Hematopoietic multipotent progenitor cell treated with erythropoietin and hydrocortisone succinate and interleukin-3 and kit ligand, for 6 days (in vitro differentiated cells): ENCODE data around the gene NAA40.

Experiments
- DNase-seq: peaks from one replicate; pipeline ENCODE4 v3.0.0-alpha.2; 2015

NAA40 gene

DNA sequence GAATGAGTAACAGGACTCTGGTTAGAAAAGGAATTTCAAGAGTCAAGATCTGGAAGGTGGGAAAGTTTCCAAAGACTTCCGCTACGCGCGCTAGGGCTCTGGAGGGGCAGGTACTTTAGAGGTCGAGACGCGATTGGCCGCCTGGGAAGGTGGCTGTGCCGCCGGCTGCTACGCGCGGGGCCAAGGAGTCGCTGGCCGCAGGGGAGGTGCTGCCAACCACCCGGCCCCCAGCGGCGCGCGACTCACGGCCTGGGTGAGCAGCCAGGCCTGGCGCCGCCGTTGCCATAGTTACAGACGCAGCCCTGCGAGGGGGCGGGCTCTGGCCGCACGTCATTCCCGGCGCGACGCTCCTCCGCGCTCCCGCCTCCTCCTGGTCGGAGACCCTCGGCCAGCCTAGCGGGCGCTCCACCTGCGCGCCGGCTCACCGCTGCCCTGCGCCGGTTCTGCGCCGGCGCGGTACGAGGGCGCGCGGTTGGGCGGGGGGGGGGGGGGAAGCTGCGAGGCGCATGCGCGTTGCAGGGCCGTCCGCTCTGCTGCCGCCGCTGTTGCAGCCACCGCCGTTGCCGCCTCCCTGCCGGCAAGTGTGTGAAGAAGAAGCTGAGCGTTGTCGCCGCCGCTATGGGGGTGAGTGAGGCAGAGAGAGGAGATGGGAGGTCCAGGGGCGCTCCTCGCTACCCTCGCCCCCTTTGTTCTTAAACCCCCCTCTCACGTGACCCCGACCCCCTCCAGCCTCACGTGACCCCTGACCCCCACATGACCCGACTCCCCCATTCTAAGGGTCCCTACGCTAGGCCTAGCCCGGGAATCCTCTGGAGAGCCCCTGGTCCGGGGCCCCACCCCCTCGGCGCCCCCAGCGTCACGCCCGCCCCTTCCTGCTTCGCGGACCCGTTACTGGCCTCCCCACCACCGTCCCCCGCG is at the start of gene NAA40:
Gene NAA40, plus strand, starts transcription at position 524 of the 918 bp plus-strand sequence. Its CDS starts 95 bp downstream, at position 619.
- DNase-seq = peak; percentile 98

DNA sequence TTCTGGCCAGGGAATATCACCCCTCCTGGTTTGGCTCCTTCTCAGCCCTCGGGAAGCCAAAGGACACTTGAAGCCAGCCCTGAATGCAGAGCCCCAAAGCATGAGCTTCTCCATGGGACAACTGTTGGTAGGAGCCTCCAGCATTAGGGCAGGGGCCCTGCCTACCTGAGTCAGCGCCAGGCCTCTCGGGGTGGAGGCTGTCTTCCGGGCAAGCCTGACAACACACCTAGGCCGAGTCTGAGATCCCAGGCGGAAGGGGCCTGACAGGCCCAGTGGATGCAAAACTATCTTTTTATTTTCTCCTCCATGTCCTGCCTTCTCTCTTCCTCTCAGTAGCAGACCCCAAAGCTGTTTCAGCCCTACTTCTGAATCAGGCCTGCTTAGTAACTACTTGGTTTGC is 49.5 kb upstream of the NAA40 start:
- DNase-seq = no peak

DNA sequence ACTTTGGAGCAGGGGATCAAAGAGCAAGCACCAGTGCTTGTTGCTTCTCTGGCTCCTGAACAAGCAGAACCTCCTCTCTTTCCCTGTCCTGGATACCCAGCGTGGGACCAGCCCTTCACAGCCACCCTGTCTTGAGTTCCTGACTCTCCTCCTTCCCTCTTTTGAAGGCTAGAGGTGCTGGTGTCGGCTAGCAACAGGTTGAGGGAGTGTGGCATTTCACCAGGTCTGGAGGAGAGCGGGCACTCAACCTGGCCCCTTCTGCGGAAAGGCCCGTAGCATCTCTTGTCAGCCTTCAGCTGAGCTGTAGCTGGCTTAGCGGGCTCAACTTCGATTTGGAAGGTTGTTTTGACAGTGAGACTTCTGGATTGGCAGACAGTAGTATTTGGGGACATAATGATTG is 48.4 kb upstream of the NAA40 start:
- DNase-seq = no peak

DNA sequence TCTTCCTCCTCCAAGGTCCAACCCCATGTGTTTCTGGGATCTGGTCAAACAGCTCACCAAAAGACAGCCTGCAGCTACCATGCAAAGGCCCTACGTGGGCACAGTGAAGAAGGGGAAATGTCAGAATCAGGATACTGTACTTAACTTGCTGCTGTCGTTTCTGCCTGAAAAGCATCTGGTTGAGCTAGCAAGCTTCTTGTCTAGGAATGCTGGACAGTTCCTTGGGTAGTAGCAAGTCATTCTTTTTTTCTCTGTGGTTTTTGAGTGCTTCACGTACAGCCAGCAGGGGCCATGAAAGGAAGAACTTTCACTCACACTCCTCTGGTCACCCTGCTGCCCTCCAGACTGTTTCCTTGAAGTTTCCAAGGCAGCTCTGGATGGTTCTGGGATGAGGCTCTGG is 46.6 kb upstream of the NAA40 start:
- DNase-seq = peak; percentile 56

DNA sequence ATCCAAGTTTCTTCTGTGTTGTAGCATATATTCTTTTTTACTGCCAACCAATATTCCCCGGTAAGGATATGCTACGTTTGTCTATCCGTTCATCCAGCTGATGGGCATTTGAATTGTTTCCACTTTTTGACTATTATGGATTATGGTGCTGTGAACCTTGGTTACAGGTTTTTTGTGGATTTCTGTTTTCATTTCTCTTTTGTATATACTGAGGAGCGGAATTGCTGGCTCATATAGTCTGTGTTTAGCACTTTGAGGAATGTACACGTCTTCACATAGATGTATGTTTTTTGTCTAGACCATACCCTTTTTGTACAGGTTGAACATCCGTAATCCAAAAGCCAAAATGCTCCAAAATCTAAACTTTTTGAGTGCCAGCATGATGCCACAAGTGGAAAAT is 45.4 kb upstream of the NAA40 start:
- no peak for DNase-seq

DNA sequence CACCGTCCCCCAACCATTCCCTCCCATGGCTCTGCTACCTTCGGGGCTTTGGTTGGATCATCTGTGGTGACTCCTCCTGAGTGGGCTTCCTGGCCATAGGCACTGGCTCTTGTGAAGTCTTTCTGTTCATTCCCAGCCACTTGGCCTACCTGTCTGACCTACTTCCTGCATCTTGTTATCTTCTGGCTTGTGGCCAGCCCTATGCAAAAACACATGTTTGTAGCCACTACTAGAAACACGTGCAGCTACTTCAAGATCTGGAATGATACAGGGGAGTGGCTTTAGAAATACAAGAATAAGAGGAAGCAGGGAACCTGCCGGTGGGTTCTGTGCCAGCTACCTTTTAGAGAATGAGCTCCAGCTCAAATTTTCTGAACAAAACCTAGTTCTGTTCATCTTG is 42.7 kb upstream of the NAA40 start:
- DNase-seq = no peak

DNA sequence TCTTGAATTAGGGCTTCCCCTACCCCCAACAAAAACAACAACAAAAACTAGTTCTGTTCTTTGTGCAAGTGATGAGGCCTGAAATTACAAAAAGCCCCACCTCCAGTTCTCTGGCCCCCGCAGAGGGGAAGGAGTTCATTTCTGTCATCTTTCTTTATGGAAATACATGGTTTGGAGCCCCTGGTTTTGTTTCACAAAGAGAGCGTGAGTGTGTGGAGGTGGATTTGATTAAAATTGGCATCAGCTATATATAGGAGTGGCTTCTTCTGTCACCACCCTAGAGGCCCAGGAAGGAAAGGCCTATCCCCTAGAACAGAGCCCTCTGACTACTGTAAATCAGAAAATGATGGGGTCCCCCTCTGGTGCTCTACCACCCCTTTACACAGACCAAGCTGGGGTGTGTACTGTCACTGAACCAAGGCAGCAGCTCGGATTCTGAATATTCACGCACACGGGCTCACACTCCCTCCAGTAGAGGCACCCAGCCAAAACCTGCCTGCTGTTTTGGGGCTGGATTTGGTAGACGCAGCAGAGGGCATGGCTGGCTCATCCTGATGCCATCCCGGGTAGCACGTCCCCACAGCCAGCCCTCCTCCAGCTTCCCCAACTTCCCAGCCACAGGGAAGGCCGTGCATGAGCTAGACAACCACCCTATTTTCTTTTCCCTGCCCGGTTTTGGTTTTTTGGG is 41.2 kb upstream of the NAA40 start:
- DNase-seq = no peak

DNA sequence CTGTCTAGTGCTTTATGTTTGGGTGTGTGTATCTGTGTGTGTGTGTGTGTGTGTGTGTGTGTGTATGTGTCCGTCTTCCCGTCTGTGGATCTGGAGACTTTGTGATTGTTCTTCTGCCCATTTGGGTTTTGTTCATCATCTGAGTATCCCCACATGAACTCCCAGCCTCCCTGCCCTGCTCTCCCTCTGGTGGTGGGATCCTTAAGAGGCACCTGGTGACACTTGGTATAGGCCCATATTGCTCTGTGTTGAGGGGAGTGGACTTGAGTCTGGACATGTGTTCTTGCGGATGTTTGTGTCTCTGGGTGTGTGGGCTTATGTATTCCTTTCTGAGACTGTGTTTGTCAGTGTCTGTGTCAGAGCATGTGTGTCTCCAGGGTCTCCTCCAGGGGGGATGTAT is 37.1 kb upstream of the NAA40 start:
- DNase-seq = peak; percentile 54

DNA sequence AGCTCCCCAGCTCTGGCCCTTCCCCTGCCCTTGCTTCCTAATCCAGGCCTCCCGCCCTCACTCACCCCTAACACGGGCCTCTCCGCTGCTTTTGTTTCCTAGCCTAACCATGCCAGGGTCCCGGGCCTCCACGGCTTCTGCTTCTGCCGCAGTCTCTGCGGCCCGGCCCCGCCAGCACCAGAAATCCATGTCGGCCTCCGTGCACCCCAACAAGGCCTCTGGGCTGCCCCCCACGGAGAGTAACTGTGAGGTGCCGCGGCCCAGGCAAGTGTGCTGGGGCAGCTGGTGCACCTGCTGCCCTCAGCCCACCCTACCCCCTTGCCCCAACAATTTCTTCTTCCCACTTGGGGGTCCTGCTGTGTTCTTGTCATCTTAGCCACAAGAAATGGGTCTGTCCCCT is 34.9 kb upstream of the NAA40 start:
- no peak for DNase-seq

DNA sequence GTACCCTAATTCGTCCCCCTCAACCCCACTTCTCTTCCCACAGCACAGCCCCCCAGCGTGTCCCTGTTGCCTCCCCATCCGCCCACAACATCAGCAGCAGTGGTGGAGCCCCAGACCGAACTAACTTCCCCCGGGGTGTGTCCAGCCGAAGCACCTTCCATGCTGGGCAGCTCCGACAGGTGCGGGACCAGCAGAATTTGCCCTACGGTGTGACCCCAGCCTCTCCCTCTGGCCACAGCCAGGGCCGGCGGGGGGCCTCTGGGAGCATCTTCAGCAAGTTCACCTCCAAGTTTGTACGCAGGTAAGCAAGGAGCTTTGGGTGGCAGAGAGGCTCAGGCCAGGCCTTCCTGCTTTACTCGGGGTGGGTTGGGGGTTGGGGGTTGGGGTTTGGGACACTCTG is 34.1 kb upstream of the NAA40 start:
- DNase-seq = no peak

DNA sequence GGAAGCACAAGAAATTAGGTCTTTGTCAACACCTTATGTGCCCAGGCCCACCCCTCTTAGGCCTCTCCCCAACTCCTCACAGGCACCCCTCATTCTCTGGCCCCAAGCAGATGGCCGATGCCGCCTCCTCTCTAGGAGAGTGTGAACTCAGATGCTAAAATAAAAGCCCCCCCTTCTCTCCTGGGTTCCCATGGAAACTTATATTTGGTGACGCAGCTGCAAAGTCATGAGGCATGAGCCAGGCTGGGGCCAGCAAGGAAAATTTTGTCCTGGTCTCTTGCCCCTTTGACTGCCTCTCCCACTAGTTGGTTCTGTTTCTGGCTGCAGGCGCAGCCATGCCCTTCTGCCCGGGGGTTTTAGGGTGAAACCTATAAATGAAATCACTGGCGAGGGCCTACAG is 33.6 kb upstream of the NAA40 start:
- DNase-seq = no peak

DNA sequence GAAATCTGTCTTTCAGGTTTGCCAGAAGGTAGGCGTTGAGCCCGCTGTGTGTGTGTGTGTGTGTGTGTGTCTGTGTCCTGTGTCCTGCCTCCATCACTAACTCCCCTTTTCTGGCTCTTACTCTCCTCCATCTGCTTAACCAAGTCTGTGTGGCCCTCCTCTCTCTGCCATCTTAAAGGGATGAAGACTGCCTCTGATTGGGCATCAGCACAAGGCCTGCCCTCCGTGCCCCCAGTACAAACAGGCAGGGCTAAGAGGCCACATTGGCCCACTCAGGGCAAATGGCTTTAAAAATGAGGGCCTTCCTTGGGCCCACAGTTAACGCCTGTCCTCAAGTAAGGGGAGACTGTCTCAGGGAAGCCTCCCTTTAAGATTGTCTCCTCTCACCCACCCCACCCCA is 32.7 kb upstream of the NAA40 start:
- no peak for DNase-seq

DNA sequence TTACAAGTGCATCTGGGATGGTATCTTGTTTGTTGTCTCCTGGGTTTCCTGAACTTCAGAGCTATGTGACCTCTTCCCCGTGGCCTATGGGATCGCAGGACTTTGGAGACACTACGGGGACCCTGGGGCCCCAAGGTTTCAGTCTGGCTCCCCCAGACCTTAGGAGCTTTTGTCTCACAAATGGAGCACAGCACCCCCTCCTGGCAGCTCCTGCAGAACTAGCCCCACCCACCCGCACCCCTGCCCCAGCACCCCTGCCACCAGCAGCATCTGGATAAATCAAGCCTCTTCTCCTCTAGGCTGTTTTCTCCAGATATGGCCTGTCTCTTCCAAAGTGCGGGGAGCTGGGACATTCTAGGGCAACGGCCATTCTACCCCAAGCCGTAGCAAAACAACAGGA is 32.2 kb upstream of the NAA40 start:
- peak; percentile 59 for DNase-seq

DNA sequence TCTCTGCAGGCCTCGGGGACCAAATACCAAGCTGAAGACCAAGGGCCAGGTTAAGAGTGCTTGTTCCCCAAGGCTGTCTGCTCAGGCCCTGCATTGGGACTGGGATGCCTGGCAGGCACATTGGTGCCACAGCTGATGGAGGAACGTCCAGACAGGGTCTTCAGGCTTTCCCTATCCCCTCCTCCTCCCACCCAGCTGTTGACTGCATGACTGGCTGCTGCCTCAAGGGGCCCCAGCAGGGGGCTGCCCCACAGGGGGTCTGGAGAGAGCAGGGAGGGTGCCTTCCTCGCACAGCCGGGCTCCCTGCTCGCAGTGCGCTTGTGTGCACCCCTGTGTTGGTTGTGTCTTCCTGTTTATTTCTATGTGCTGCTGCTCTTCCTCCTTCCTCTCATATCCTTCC is 31.7 kb upstream of the NAA40 start:
- DNase-seq = no peak

DNA sequence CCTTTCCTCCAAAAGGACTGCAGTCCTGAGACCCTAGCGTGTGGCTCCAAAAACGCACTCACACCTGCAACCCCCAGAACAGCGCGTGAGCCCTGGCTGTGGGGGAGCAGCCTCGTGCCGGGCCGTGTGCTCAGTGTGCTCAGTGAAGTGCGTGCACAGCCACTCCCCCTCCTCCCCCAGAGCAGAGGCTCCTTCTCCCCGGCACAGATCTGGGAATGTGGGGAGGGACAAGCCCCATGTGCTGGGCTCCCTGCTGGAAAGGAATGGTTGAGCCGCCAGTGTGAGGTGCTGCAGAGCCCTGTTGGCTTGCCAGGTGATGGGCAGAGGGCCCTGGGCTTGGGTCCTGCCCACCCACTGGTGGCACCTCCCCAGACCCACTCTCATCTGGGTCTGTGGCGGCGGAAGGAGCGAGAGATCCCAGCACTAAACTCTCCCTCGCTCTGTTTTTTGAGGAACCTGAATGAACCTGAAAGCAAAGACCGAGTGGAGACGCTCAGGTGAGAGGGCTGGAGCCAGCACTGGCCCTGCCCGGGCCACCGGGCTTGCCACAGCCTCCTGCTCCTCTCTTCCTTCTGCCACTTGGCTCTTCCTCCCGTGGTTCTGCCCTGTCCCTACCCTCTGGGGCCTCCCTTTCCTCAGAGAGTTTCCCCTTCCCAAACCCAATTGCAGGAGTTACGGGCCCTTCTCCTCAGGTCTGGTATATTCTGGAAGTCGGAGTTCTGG is 30.8 kb upstream of the NAA40 start:
- no peak for DNase-seq

DNA sequence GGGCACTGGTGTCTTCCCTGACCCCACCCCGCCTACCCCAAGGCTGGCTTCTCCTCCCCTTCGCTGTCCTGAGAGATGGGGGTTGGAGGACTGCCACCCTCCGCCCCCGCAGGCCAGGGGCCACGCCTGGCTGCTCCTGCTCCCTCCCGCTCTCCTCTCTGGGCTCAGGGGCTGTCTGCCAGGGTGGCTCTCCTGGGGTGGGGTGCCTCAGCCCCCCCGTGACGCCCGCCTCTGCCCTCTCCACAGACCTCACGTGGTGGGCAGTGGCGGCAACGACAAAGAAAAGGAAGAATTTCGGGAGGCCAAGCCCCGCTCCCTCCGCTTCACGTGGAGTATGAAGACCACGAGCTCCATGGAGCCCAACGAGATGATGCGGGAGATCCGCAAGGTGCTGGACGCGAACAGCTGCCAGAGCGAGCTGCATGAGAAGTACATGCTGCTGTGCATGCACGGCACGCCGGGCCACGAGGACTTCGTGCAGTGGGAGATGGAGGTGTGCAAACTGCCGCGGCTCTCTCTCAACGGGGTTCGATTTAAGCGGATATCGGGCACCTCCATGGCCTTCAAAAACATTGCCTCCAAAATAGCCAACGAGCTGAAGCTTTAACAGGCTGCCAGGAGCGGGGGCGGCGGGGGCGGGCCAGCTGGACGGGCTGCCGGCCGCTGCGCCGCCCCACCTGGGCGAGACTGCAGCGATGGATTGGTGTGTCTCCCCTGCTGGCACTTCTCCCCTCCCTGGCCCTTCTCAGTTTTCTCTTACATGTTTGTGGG is 30.0 kb upstream of the NAA40 start:
- DNase-seq = no peak

DNA sequence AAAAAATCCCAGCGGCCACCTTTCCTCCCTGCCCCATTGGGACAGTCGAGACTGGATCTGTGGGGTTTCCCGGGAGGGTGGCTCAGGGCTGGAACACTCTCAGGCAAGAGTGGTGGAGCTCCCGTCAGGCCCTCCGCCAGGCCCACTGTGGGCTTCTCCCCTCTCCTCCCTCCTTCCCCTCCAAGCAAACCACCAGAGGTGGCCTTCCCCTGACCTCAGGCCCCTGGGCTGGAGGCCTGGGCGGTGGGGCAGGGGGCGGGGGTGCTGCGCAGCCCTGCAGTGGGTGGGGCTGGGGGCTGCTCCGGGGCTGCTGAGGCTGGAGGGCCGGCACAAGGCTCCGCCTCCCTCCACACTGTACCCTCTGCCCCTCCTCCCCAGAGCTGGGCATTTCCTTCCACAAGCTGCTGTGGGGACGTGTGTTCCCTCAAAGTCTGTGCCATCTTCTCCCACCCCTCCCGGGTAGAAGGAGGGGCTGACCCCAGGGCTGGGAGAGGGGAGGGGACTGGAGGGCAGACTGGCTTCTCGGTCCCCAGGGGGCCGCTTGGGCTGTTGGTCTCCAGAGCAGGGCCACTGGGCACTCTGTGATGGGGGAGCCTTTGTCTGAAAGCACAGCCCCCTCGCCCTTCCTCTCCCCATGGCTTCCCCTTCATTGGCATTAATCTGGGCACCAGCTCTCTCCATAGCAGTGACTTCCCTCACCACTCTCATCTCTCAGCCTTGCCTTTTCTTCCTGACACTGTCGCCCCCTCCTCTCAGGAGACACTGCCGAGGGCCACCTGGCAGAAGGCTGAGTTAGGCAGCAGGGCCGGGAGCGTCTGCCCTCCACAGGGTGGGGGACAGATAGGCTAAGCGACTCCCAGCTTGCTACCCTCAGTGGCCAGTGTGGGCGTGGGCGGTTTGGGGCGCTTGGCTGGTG is 29.0 kb upstream of the NAA40 start:
- DNase-seq = no peak

DNA sequence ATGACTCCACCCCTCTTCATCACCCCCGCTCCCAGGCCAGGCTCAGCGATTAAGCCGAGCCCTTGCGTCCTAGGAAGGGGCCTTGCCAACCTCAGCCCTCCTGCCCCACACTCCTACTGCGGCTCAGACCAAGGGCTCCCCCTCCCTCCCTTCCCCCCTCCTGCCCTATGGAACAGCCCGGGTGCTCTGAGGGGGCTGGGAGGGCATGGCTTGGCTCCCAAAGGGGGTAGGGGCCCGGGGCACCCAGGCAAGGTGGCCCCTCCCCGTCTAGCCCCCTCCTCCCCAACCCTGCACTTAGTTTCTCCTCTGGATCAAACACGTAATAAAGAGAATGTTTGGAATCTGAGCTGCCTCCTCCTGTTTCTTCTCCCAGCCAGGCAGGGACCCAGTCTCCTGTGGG is 28.1 kb upstream of the NAA40 start:
- no peak for DNase-seq

DNA sequence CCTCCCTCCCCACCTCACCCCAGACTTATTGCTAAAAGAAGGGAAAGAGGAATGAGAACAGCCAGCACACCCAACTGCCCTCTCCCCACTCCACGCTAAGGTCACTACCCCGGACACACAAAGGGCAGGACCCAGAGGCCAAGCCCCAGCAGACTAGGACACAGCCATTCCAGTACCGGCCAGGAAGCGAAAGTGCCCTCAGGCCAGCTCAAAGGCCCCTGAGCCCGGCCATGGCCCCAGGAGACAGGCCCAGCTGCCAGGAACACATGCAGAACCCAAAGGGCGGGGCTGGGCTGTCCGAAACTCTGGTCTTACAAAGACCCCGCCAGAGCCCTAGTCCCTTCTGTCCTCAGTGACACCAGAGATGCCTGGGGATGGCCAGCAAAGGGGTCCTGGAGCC is 27.4 kb upstream of the NAA40 start:
- DNase-seq = no peak

DNA sequence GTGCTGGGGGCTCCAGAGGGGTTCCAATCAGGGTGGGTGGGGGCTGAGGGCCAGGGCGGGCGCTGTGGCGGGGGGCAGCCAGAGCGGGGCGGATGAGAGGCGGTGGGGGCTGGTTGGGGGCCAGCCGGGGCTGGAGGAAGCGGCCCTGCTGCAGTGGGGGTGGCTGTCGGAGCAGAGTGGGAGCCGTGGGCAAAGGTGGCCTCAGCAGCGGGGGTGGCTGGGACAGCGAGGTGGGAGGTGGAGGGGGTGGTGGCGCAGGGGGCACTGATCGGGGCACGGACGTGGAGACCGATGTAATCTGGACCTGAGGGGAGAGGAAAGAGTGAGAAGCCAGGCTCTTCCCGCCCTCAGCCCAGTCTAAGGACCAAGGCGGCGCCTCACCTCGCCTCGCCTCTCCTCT is 26.9 kb upstream of the NAA40 start:
- no peak for DNase-seq

DNA sequence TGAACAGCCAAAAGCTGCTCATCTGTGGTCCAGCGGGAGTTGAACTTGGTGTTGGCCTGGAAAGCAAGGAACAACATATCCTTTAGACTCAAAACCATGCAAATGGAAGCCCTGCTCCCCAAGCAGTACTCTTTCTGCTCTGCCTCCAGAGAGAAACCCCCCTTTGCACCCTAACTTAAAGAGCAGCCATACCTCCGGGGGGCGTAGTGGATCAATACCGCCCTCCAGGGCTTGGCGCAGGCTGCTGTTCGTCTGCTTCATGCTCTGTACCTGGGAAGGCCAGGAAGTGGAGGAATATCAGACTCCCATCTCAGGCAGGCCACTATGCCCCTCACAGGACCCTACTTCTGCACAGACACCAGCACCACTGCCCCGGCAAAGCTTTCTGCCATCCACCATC is 26.1 kb upstream of the NAA40 start:
- no peak for DNase-seq
